Neural progenitor cell (in vitro differentiated cells): Measurements from ENCODE around the gene PRR19.

ENCODE experiments used
- CTCF ChIP-seq: fragments of 200-600 bp; sonication (generic); IDR thresholded peaks from 2 replicates; pipeline ENCODE4 v1.5.1; 2017; ENCODE audit warnings: antibody characterized with exemption, mild to moderate bottlenecking
- EZH2 ChIP-seq: fragments of 200-600 bp; sonication (generic); IDR thresholded peaks from 2 replicates; pipeline ENCODE4 v1.6.1; 2017; ENCODE audit warnings: antibody characterized with exemption, mild to moderate bottlenecking, moderate library complexity
- EZH2phosphoT487 ChIP-seq: fragments of 200-600 bp; sonication (generic); IDR thresholded peaks from 2 replicates; pipeline ENCODE4 v1.6.1; 2017; ENCODE audit warnings: antibody characterized with exemption

GRCh38 chr19:42292042-42292960, 9.6 kb upstream of the PRR19 start:
- TF ChIP-seq EZH2 (no peak), CTCF (no peak), EZH2phosphoT487 (no peak)
